ENCODE results near the gene IGSF21. TPM values are rescaled to one million over a fixed set of nuclear protein-coding genes. Genes with fewer than 3 reads are reported as not detected.

IGSF21 gene
- total RNA-seq, 1 donor from 2014 or later: 4.4 TPM

DNA sequence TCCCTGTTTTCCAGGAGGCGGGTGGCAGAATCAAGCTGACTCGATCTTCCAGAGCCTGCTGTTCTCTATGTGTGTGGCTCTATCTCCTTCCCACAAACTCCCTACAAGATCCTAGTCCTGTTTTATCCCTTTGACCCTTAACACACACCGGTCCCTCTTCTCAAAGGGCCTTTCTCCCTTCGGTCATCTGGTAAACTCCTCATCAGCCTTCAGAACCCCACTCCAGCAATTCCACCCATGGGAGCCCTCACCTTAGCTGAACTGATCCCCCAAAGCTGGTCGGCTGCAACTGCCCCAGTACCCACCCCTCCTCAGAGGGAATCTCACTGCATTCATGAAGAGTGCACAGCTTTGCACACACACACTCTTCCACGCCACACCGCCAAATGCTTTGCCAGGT lies 184.9 kb downstream of the IGSF21 start:
- no peaks in the 10 kb centered on the region for H3K36me3 Mint-ChIP-seq (ENCODE audit: low read depth, unreplicated experiment)
- H3K9me3 Mint-ChIP-seq (ENCODE audit: unreplicated experiment): no peaks in the 10 kb centered on the region
- H3K4me1 Mint-ChIP-seq (ENCODE audit: unreplicated experiment): peaks cover 5% of the 10 kb centered on the region
- no peak overlapping the region for H3K27ac Mint-ChIP-seq (ENCODE audit: unreplicated experiment)
- TF ChIP-seq CTCF (IDR thresholded peaks at IDR 0.05; ENCODE audit: unreplicated experiment): no peak
- no peak overlapping the region for H3K4me3 Mint-ChIP-seq (ENCODE audit: unreplicated experiment)
- no peak for DNase-seq (ENCODE audit: low spot score)
- peaks cover 14% of the 10 kb centered on the region for H3K27me3 Mint-ChIP-seq (ENCODE audit: unreplicated experiment)

DNA sequence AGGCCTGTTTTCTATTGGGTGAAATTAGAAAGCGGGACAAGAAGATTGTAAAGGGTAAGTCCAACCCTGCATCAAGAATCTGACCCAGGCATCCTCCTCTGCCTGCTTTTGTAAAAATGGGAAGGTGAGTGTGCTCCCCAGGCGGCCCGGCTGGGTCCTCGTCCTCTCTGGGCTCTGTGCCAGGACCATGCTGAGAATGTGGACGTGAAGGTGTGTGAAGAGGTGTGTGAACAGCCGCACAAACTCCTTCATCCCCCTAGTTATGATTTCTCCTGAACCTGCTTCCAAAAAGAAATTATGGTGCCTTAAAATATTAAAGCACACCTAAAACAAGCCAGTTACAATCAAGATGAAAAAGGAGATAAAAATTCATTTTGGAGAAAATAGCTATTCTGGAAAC lies 185.7 kb downstream of the IGSF21 start:
- no peak for DNase-seq (ENCODE audit: low spot score)
- Mint-ChIP-seq H3K27me3 (ENCODE audit: unreplicated experiment) (peaks cover 13% of the 10 kb centered on the region), H3K27ac (ENCODE audit: unreplicated experiment) (no peak overlapping the region), H3K4me1 (ENCODE audit: unreplicated experiment) (peaks cover 5% of the 10 kb centered on the region), H3K4me3 (ENCODE audit: unreplicated experiment) (no peak overlapping the region), H3K36me3 (ENCODE audit: low read depth, unreplicated experiment) (no peaks in the 10 kb centered on the region), H3K9me3 (ENCODE audit: unreplicated experiment) (no peaks in the 10 kb centered on the region)
- no peak for TF ChIP-seq CTCF (IDR thresholded peaks at IDR 0.05; ENCODE audit: unreplicated experiment)

DNA sequence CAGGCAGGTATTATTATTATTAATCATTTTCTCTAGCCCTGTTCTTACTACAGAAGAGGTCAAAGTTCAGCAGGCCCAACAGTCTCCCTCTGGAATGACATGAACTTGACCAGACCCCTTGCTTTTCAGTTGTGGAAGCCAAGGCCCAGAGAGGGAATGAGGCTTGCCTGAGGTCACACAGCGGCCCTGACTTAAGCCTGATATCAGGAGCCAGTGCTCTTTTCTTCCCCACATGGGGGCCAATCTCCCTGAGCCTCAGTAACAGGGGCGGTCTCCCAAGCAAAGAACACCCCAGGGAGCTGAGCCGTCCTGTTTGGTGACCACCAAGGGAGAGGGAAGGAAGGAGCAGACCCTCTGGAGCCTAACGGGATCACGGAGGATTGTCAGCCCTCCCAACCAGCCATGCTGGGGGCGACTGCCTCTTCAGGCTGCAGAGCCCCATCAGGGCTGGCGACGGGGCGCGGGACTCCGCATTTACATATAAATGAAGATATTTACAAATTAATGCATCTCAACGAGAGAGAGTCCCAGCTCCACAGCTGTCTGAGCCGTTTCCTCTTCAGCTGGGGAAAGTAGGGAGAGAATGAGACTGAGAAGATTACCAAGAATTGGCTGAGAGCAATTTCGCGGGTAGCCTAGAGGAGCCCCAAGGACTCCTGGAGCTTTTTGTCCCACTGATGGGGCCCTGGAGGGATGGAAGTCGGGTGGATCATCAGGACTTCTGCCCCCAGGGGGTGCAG lies 187.0 kb downstream of the IGSF21 start:
- no peak for TF ChIP-seq CTCF (IDR thresholded peaks at IDR 0.05; ENCODE audit: unreplicated experiment)
- peaks cover 5% of the 10 kb centered on the region for H3K4me1 Mint-ChIP-seq (ENCODE audit: unreplicated experiment)
- H3K9me3 Mint-ChIP-seq (ENCODE audit: unreplicated experiment): no peaks in the 10 kb centered on the region
- no peaks in the 10 kb centered on the region for H3K36me3 Mint-ChIP-seq (ENCODE audit: low read depth, unreplicated experiment)
- H3K27ac Mint-ChIP-seq (ENCODE audit: unreplicated experiment): no peak overlapping the region
- no peak overlapping the region for H3K4me3 Mint-ChIP-seq (ENCODE audit: unreplicated experiment)
- DNase-seq (ENCODE audit: low spot score): no peak
- H3K27me3 Mint-ChIP-seq (ENCODE audit: unreplicated experiment): peaks cover 11% of the 10 kb centered on the region

GRCh38 chr1:18297896-18298648 lies 190.5 kb downstream of the IGSF21 start:
- no peak for TF ChIP-seq CTCF (IDR thresholded peaks at IDR 0.05; ENCODE audit: unreplicated experiment)
- no peak overlapping the region for H3K27ac Mint-ChIP-seq (ENCODE audit: unreplicated experiment)
- no peaks in the 10 kb centered on the region for H3K36me3 Mint-ChIP-seq (ENCODE audit: low read depth, unreplicated experiment)
- H3K4me3 Mint-ChIP-seq (ENCODE audit: unreplicated experiment): no peak overlapping the region
- H3K27me3 Mint-ChIP-seq (ENCODE audit: unreplicated experiment): peaks cover 7% of the 10 kb centered on the region
- H3K4me1 Mint-ChIP-seq (ENCODE audit: unreplicated experiment): no peaks in the 10 kb centered on the region
- H3K9me3 Mint-ChIP-seq (ENCODE audit: unreplicated experiment): no peaks in the 10 kb centered on the region
- no peak for DNase-seq (ENCODE audit: low spot score)
